HepG2 (cell line): Measurements from ENCODE around the gene SNAI1. TPM values are rescaled to one million over a fixed set of nuclear protein-coding genes. Genes with fewer than 3 reads are reported as not detected.
A peak's percentile ranks its signal among the peaks of the same experiment; 100 is the strongest.

ENCODE experiments used
- MED1 ChIP-seq: sonication (generic); formaldehyde crosslinking; IDR thresholded peaks from 2 replicates; pipeline ENCODE4 v1.4.0; 2020; ENCODE audit warnings: missing genetic modification reagents
- MIER3 ChIP-seq: IDR thresholded peaks from 2 replicates; pipeline ENCODE4 v1.6.1; 2016; ENCODE audit warnings: missing compliant biosample characterization, borderline replicate concordance
- MTF1 ChIP-seq: sonication (generic); formaldehyde crosslinking; IDR thresholded peaks from 2 replicates; pipeline ENCODE4 v1.5.0; 2020; ENCODE audit warnings: missing genetic modification reagents
- PATZ1 ChIP-seq: sonication (generic); formaldehyde crosslinking; IDR thresholded peaks from 2 replicates; pipeline ENCODE4 v1.4.0; 2020; ENCODE audit warnings: missing genetic modification reagents
- RERE ChIP-seq: IDR thresholded peaks from 2 replicates; pipeline ENCODE4 v1.6.1; 2016; ENCODE audit warnings: low read depth, missing genetic modification reagents, missing compliant biosample characterization
- RFXANK ChIP-seq: IDR thresholded peaks from 2 replicates; pipeline ENCODE4 v1.6.1; 2016
- RXRB ChIP-seq: IDR thresholded peaks from 2 replicates; pipeline ENCODE4 v1.6.1; 2016; ENCODE audit warnings: borderline replicate concordance, missing genetic modification reagents, missing compliant biosample characterization
- SP5 ChIP-seq: IDR thresholded peaks from 2 replicates; pipeline ENCODE4 v1.6.1; 2016; ENCODE audit warnings: low read depth, borderline replicate concordance
- SYNCRIP ChIP-seq: fragments of 200-400 bp; formaldehyde crosslinking; IDR thresholded peaks from 2 replicates; pipeline ENCODE4 v1.6.1; 2018; ENCODE audit warnings: mild to moderate bottlenecking, low read depth, low read length; ENCODE audit not compliant: insufficient read depth
- YY1 ChIP-seq: IDR thresholded peaks from 2 replicates; pipeline ENCODE4 v1.6.1; 2011; ENCODE audit warnings: low read length, low read depth, moderate library complexity, mild to moderate bottlenecking; ENCODE audit not compliant: insufficient read depth, insufficient replicate concordance
- ZFP90 ChIP-seq: sonication (generic); formaldehyde crosslinking; IDR thresholded peaks from 2 replicates; pipeline ENCODE4 v1.8.0; 2022; ENCODE audit warnings: missing genetic modification reagents, mild to moderate bottlenecking, inconsistent platforms, borderline replicate concordance
- ZNF275 ChIP-seq: sonication (generic); formaldehyde crosslinking; IDR thresholded peaks from 2 replicates; pipeline ENCODE4 v1.8.0; 2022; ENCODE audit warnings: missing genetic modification reagents, mild to moderate bottlenecking, inconsistent platforms, borderline replicate concordance
- ZNF335 ChIP-seq: sonication (generic); formaldehyde crosslinking; IDR thresholded peaks from 2 replicates; pipeline ENCODE4 v1.4.0; 2020; ENCODE audit warnings: missing genetic modification reagents
- ZNF768 ChIP-seq: sonication (generic); formaldehyde crosslinking; IDR thresholded peaks from 2 replicates; pipeline ENCODE4 v1.4.0; 2020; ENCODE audit warnings: missing genetic modification reagents
- ZNF782 ChIP-seq: sonication (generic); formaldehyde crosslinking; IDR thresholded peaks from 2 replicates; pipeline ENCODE4 v1.4.0; 2020; ENCODE audit warnings: missing genetic modification reagents, mild to moderate bottlenecking, borderline replicate concordance
- polyA plus RNA-seq, 8 experiments: library from polyadenylated mRNA; depleted of rRNA in 3 of 8; stranded (reverse) in 7 of 8; unstranded in 1 of 8; fragments of >200 nt; fragmentation: Illumina TruSeq in 4 of 8; extraction: Trizol in 4 of 8; gene quantifications; 2 replicates each; pipeline versions ENCODE4 v1.2.1 to v1.2.3, GENCODE V29; 2011 to 2016; ENCODE audit warnings: low read depth in 4 of 8, missing spikeins in 1 of 8, mixed read lengths in 1 of 8; ENCODE audit not compliant: insufficient read depth in 1 of 8
- total RNA-seq, 5 experiments: library from RNA; depleted of rRNA; stranded (reverse); fragments of >200 nt; fragmentation: Illumina TruSeq; extraction: Trizol; gene quantifications; 2 replicates each; pipeline ENCODE4 v1.2.3, GENCODE V29; 2016; ENCODE audit warnings: low read depth in 1 of 5

The SNAI1 gene
- total and polyA plus RNA-seq, 2 of the 13 experiments (the other 11 are each of a cell fraction or from before 2014, with no cell fraction given) = 1.3 to 1.4 TPM

GRCh38 chr20:49937027-49937929 lies 45.5 kb upstream of the SNAI1 start (continued):
- TF ChIP-seq PATZ1 (CRISPR knock-in tag) (no peak; the same call in 1 of the 2 replicates), YY1 (peak; percentile 78), MTF1 (CRISPR knock-in tag) (no peak), SYNCRIP (no peak), RXRB (CRISPR knock-in tag) (no peak; the same call in 1 of the 2 replicates), SP5 (CRISPR knock-in tag) (no peak; the same call in 1 of the 2 replicates), RFXANK (CRISPR knock-in tag) (no peak), ZNF768 (CRISPR knock-in tag) (no peak), MIER3 (no peak), MED1 (CRISPR knock-in tag) (no peak), ZFP90 (CRISPR knock-in tag) (peak; percentile 74; the same call in 1 of the 2 replicates), ZNF335 (CRISPR knock-in tag) (no peak), RERE (CRISPR knock-in tag) (no peak), ZNF275 (CRISPR knock-in tag) (0 out of 2 replicates have a peak, but pooled peaks have one; percentile 36), ZNF782 (CRISPR knock-in tag) (no peak)
